Measurements from ENCODE around the gene SUSD3. TPM values are rescaled to one million over a fixed set of nuclear protein-coding genes. Genes with fewer than 3 reads are reported as not detected.

The SUSD3 gene
- total RNA-seq, 1 experiment from 2014 or later, result 5.0 TPM

DNA sequence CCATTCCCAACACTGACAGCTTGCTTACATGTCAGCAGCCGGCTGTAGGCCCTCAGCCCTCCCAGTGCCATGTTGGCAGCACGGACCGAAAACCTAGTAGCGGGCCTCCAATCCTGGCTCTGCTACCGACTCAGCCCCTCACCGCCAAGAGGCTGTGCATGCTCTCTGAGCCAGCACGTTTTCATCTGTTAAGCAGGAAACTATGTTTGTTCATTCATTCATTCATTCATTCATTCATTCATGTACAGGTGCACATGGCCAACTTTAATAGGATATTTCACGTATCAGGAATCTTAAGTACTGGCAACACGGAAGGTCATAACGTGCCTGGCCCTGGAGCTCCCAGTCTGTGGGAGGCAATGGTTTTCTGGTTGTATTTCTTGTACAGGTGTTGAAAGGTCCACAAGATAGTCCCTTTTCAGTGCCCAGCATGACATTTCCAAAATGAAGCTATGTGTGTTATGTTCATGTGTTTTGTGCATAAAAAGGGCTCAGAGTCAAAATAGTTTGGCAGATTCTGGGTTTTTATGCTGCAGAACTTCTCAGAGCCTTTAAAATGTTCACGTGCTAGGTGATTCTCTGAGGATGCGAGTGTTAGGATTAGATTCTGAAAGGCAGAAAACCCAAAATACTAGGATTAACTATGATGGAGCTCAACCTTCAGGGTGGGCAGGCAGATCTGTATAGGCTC, 17.7 kb downstream of the SUSD3 start:
- H3K9me3 ChIP-seq (ENCODE audit: control insufficient read depth, insufficient read depth, low read depth, low read length), result no peaks in the 10 kb centered on the region
- 0 out of 2 replicates have a peak, but pooled peaks cover 2% of the 10 kb centered on the region for H3K4me1 ChIP-seq (ENCODE audit: control insufficient read depth, insufficient read depth, low read length)
- CTCF ChIA-PET, result no interaction called here
- POLR2A ChIA-PET, result interaction anchor here (0.6 kb wide), 1 partner anchor 20 kb away, joined by 3 read pairs; no protein-coding TSS in a partner anchor
- intact Hi-C loops (cut with micrococcal nuclease; ENCODE audit: unreplicated experiment), result no loop called here
- in situ Hi-C loops (cut with HindIII; ENCODE audit: low pct_unique_long_range_greater_than_20kb, low sequenced_read_pairs), result no loop called here
- no peaks in the 10 kb centered on the region for H3K36me3 ChIP-seq (ENCODE audit: control insufficient read depth, insufficient read depth, low read length)
- no peak for ATAC-seq
- TF ChIP-seq SIN3A (IDR thresholded peaks at IDR 0.05; ENCODE audit: borderline replicate concordance, insufficient read depth, low read depth, low read length), result no peak
- TF ChIP-seq, protein P1, sequence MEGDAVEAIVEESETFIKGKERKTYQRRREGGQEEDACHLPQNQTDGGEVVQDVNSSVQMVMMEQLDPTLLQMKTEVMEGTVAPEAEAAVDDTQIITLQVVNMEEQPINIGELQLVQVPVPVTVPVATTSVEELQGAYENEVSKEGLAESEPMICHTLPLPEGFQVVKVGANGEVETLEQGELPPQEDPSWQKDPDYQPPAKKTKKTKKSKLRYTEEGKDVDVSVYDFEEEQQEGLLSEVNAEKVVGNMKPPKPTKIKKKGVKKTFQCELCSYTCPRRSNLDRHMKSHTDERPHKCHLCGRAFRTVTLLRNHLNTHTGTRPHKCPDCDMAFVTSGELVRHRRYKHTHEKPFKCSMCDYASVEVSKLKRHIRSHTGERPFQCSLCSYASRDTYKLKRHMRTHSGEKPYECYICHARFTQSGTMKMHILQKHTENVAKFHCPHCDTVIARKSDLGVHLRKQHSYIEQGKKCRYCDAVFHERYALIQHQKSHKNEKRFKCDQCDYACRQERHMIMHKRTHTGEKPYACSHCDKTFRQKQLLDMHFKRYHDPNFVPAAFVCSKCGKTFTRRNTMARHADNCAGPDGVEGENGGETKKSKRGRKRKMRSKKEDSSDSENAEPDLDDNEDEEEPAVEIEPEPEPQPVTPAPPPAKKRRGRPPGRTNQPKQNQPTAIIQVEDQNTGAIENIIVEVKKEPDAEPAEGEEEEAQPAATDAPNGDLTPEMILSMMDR (IDR thresholded peaks at IDR 0.05), result no peak
- TF ChIP-seq TCF7L2 (IDR thresholded peaks at IDR 0.05; ENCODE audit: low read depth, low read length), result no peak
- TF ChIP-seq REST (IDR thresholded peaks at IDR 0.05; ENCODE audit: insufficient read depth in 1 of 2, low read depth in 2 of 2, low read length in 1 of 2), result no peak
- TF ChIP-seq POLR2AphosphoS5 (IDR thresholded peaks at IDR 0.05; ENCODE audit: low read depth, low read length), result no peak
- no peak overlapping the region for H3K27ac ChIP-seq (ENCODE audit: low read length)
- no TSS peak for BruUV-seq (replicated peaks)
- no peak for DNase-seq (ENCODE audit: low read depth, low spot score)
- H3K27me3 ChIP-seq (ENCODE audit: control insufficient read depth, insufficient read depth, low read length), result no peaks in the 10 kb centered on the region
- no peak overlapping the region for H3K4me3 ChIP-seq (ENCODE audit: low read depth in 2 of 2, low read length in 2 of 2)

DNA sequence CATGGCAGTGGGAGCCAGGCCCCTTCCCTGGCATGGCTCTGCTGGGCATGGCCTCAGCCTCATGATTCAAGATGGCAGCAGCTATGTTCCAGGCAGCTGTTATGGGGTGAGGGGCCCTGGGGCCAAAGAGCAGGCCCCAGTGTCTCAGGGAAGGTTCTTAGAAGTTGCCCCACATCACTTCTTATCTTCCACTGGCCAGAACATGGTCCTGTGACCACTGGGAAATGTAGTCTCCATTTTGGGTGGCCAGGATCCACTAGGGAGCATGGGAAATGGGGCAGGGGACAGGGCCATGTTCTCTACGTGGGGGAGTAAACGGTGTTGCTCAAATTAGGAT, 18.3 kb downstream of the SUSD3 start:
- Histone ChIP-seq H3K4me1 (ENCODE audit: control insufficient read depth, insufficient read depth, low read length) (0 out of 2 replicates have a peak, but pooled peaks cover 2% of the 10 kb centered on the region), H3K36me3 (ENCODE audit: control insufficient read depth, insufficient read depth, low read length) (no peaks in the 10 kb centered on the region), H3K9me3 (ENCODE audit: control insufficient read depth, insufficient read depth, low read depth, low read length) (no peaks in the 10 kb centered on the region), H3K4me3 (ENCODE audit: low read depth in 2 of 2, low read length in 2 of 2) (no peak overlapping the region), H3K27ac (ENCODE audit: low read length) (no peak overlapping the region), H3K27me3 (ENCODE audit: control insufficient read depth, insufficient read depth, low read length) (no peaks in the 10 kb centered on the region)
- no TSS peak for BruUV-seq (replicated peaks)
- ChIA-PET CTCF (no interaction called here), POLR2A (no interaction called here)
- no peak for DNase-seq (ENCODE audit: low read depth, low spot score)
- intact Hi-C loops (cut with micrococcal nuclease; ENCODE audit: unreplicated experiment) (no loop called here), in situ Hi-C loops (cut with HindIII; ENCODE audit: low pct_unique_long_range_greater_than_20kb, low sequenced_read_pairs) (no loop called here)
- ATAC-seq, result no peak
- TF ChIP-seq, protein P1 (IDR thresholded peaks at IDR 0.05), result no peak
- TF ChIP-seq REST (IDR thresholded peaks at IDR 0.05; ENCODE audit: insufficient read depth in 1 of 2, low read depth in 2 of 2, low read length in 1 of 2) (no peak), SIN3A (IDR thresholded peaks at IDR 0.05; ENCODE audit: borderline replicate concordance, insufficient read depth, low read depth, low read length) (no peak), POLR2AphosphoS5 (IDR thresholded peaks at IDR 0.05; ENCODE audit: low read depth, low read length) (no peak), TCF7L2 (IDR thresholded peaks at IDR 0.05; ENCODE audit: low read depth, low read length) (no peak)
